Measurements from ENCODE around the gene GRIFIN.

GRCh38 chr7:2488681-2489080, 12.5 kb upstream of the GRIFIN start:
- TF ChIP-seq, protein P1, sequence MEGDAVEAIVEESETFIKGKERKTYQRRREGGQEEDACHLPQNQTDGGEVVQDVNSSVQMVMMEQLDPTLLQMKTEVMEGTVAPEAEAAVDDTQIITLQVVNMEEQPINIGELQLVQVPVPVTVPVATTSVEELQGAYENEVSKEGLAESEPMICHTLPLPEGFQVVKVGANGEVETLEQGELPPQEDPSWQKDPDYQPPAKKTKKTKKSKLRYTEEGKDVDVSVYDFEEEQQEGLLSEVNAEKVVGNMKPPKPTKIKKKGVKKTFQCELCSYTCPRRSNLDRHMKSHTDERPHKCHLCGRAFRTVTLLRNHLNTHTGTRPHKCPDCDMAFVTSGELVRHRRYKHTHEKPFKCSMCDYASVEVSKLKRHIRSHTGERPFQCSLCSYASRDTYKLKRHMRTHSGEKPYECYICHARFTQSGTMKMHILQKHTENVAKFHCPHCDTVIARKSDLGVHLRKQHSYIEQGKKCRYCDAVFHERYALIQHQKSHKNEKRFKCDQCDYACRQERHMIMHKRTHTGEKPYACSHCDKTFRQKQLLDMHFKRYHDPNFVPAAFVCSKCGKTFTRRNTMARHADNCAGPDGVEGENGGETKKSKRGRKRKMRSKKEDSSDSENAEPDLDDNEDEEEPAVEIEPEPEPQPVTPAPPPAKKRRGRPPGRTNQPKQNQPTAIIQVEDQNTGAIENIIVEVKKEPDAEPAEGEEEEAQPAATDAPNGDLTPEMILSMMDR (conservative IDR thresholded peaks at IDR 0.05; ENCODE audit: low read length), result no peak
- no peak for TF ChIP-seq EZH2phosphoT487 (IDR thresholded peaks at IDR 0.05; ENCODE audit: borderline replicate concordance, low read depth, low read length)
